Measurements from ENCODE around the gene ZDHHC14.

ZDHHC14 gene

GRCh38 chr6:157629220-157629619 lies 248.2 kb downstream of the ZDHHC14 start:
- TF ChIP-seq TCF12 (IDR thresholded peaks at IDR 0.05; ENCODE audit: low read depth) (no peak), RAD21 (IDR thresholded peaks at IDR 0.05; ENCODE audit: low read depth) (no peak), ZBTB7A (IDR thresholded peaks at IDR 0.05; ENCODE audit: low read depth) (no peak), EGR1 (IDR thresholded peaks at IDR 0.05) (no peak), CEBPB (IDR thresholded peaks at IDR 0.05) (no peak), USF1 (IDR thresholded peaks at IDR 0.05) (no peak), MAX (IDR thresholded peaks at IDR 0.05) (no peak), CREB1 (IDR thresholded peaks at IDR 0.05; ENCODE audit: low read depth) (no peak), TAF1 (IDR thresholded peaks at IDR 0.05; ENCODE audit: low read depth) (no peak), FOXM1 (IDR thresholded peaks at IDR 0.05; ENCODE audit: borderline replicate concordance, low read depth) (no peak), REST (IDR thresholded peaks at IDR 0.05; ENCODE audit: low read depth) (no peak), EP300 (IDR thresholded peaks at IDR 0.05; ENCODE audit: borderline replicate concordance) (no peak)

- TF ChIP-seq REST (IDR thresholded peaks at IDR 0.05; ENCODE audit: low read depth) (no peak), TEAD4 (IDR thresholded peaks at IDR 0.05) (no peak), EGR1 (IDR thresholded peaks at IDR 0.05) (no peak), CREB1 (IDR thresholded peaks at IDR 0.05; ENCODE audit: low read depth) (no peak), TCF12 (IDR thresholded peaks at IDR 0.05; ENCODE audit: low read depth) (no peak), NFIC (IDR thresholded peaks at IDR 0.05) (no peak), MAX (IDR thresholded peaks at IDR 0.05) (no peak), EP300 (IDR thresholded peaks at IDR 0.05; ENCODE audit: borderline replicate concordance) (no peak), TAF1 (IDR thresholded peaks at IDR 0.05; ENCODE audit: low read depth) (no peak), ZBTB7A (IDR thresholded peaks at IDR 0.05; ENCODE audit: low read depth) (no peak), CEBPB (IDR thresholded peaks at IDR 0.05) (no peak), YY1 (IDR thresholded peaks at IDR 0.05; ENCODE audit: low read depth) (no peak), RAD21 (IDR thresholded peaks at IDR 0.05; ENCODE audit: low read depth) (no peak), USF1 (IDR thresholded peaks at IDR 0.05) (no peak), FOXM1 (IDR thresholded peaks at IDR 0.05; ENCODE audit: borderline replicate concordance, low read depth) (no peak)
Measured at GRCh38 chr6:157630463-157631080, 249.6 kb downstream of the ZDHHC14 start.

GRCh38 chr6:157631412-157631811 lies 250.4 kb downstream of the ZDHHC14 start:
- no peak for TF ChIP-seq NFIC (IDR thresholded peaks at IDR 0.05)
- no peak for TF ChIP-seq TEAD4 (IDR thresholded peaks at IDR 0.05)
- no peak for TF ChIP-seq FOXM1 (IDR thresholded peaks at IDR 0.05; ENCODE audit: borderline replicate concordance, low read depth)
- TF ChIP-seq YY1 (IDR thresholded peaks at IDR 0.05; ENCODE audit: low read depth), result no peak
- no peak for TF ChIP-seq TAF1 (IDR thresholded peaks at IDR 0.05; ENCODE audit: low read depth)
- no peak for TF ChIP-seq TCF12 (IDR thresholded peaks at IDR 0.05; ENCODE audit: low read depth)
- TF ChIP-seq EP300 (IDR thresholded peaks at IDR 0.05; ENCODE audit: borderline replicate concordance), result no peak

GRCh38 chr6:157631838-157632614 lies 251.0 kb downstream of the ZDHHC14 start:
- TF ChIP-seq CEBPB (IDR thresholded peaks at IDR 0.05) (no peak), REST (IDR thresholded peaks at IDR 0.05; ENCODE audit: low read depth) (no peak), RAD21 (IDR thresholded peaks at IDR 0.05; ENCODE audit: low read depth) (no peak), TEAD4 (IDR thresholded peaks at IDR 0.05) (no peak), ZBTB7A (IDR thresholded peaks at IDR 0.05; ENCODE audit: low read depth) (no peak), TAF1 (IDR thresholded peaks at IDR 0.05; ENCODE audit: low read depth) (no peak), EGR1 (IDR thresholded peaks at IDR 0.05) (no peak), TCF12 (IDR thresholded peaks at IDR 0.05; ENCODE audit: low read depth) (no peak), YY1 (IDR thresholded peaks at IDR 0.05; ENCODE audit: low read depth) (no peak), FOXM1 (IDR thresholded peaks at IDR 0.05; ENCODE audit: borderline replicate concordance, low read depth) (no peak), EP300 (IDR thresholded peaks at IDR 0.05; ENCODE audit: borderline replicate concordance) (no peak), CREB1 (IDR thresholded peaks at IDR 0.05; ENCODE audit: low read depth) (no peak), MAX (IDR thresholded peaks at IDR 0.05) (no peak), USF1 (IDR thresholded peaks at IDR 0.05) (no peak), NFIC (IDR thresholded peaks at IDR 0.05) (no peak)
